Trophoblast cell (in vitro differentiated cells and primary cell): ENCODE results near the gene PANX3.
"Not testable (repeated sequence)": the region's sequence is repeated elsewhere in the genome, so short reads cannot be mapped to it uniquely, and the experiment has no call there.

Source experiments
- DNase-seq, 2 donors: peaks; one replicate each; pipeline ENCODE4 v3.0.0-alpha.2; 2016
- H2AFZ ChIP-seq: 2 replicates; pipeline ENCODE4 v1.6.1; 2013; ENCODE audit warnings: low read length, moderate library complexity, mild to moderate bottlenecking; ENCODE audit not compliant: insufficient read depth, poor library complexity
- H2AK5ac ChIP-seq: 2 replicates; pipeline ENCODE4 v1.6.1; 2013; ENCODE audit warnings: mild to moderate bottlenecking, low read length
- H2BK120ac ChIP-seq: 2 replicates; pipeline ENCODE4 v1.6.1; 2013; ENCODE audit warnings: low read length, mild to moderate bottlenecking, moderate library complexity; ENCODE audit not compliant: insufficient read depth, poor library complexity
- H2BK12ac ChIP-seq: 2 replicates; pipeline ENCODE4 v1.6.1; 2013; ENCODE audit warnings: mild to moderate bottlenecking, low read length, moderate library complexity
- H2BK5ac ChIP-seq: 2 replicates; pipeline ENCODE4 v1.6.1; 2013; ENCODE audit warnings: low read length, low read depth, moderate library complexity, mild to moderate bottlenecking; ENCODE audit not compliant: poor library complexity
- H3K14ac ChIP-seq: 2 replicates; pipeline ENCODE4 v1.6.1; 2013; ENCODE audit warnings: mild to moderate bottlenecking, low read length
- H3K18ac ChIP-seq: 2 replicates; pipeline ENCODE4 v1.6.1; 2013; ENCODE audit warnings: mild to moderate bottlenecking, low read length
- H3K23ac ChIP-seq: 2 replicates; pipeline ENCODE4 v1.6.1; 2013; ENCODE audit warnings: low read length
- H3K27ac ChIP-seq: 2 replicates; pipeline ENCODE4 v1.5.1; 2013; ENCODE audit warnings: low read depth, mild to moderate bottlenecking, inconsistent platforms, low read length, moderate library complexity
- H3K27me3 ChIP-seq: 2 replicates; pipeline ENCODE4 v1.6.1; 2013; ENCODE audit warnings: inconsistent platforms, mild to moderate bottlenecking, low read length, moderate library complexity; ENCODE audit not compliant: insufficient read depth
- H3K36me3 ChIP-seq, 2 experiments: 1 replicate in 1 of 2; 2 replicates in 1 of 2; pipeline ENCODE4 v1.6.1; 2013; ENCODE audit warnings: low read length in 2 of 2, mild to moderate bottlenecking in 2 of 2, moderate library complexity in 1 of 2; ENCODE audit not compliant: insufficient read depth in 2 of 2, control insufficient read depth in 1 of 2
- H3K4ac ChIP-seq: 2 replicates; pipeline ENCODE4 v1.6.1; 2013; ENCODE audit warnings: low read depth, mild to moderate bottlenecking, low read length, moderate library complexity
- H3K4me1 ChIP-seq, 2 experiments: 1 replicate in 1 of 2; 2 replicates in 1 of 2; pipeline ENCODE4 v1.6.1; 2013; ENCODE audit warnings: low read length in 2 of 2, mild to moderate bottlenecking in 2 of 2, moderate library complexity in 1 of 2; ENCODE audit not compliant: insufficient read depth in 2 of 2, control insufficient read depth in 1 of 2
- H3K4me2 ChIP-seq: 2 replicates; pipeline ENCODE4 v1.6.1; 2013; ENCODE audit warnings: inconsistent platforms, mild to moderate bottlenecking, low read length, moderate library complexity
- H3K4me3 ChIP-seq: 2 replicates; pipeline ENCODE4 v1.5.1; 2013; ENCODE audit warnings: mild to moderate bottlenecking, low read depth, low read length, inconsistent platforms
- H3K79me1 ChIP-seq: one replicate; pipeline ENCODE4 v1.6.1; 2013; ENCODE audit warnings: low read length
- H3K79me2 ChIP-seq: 2 replicates; pipeline ENCODE4 v1.6.1; 2013; ENCODE audit warnings: low read length, mild to moderate bottlenecking; ENCODE audit not compliant: control insufficient read depth, insufficient read depth, poor library complexity
- H3K9ac ChIP-seq: 2 replicates; pipeline ENCODE4 v1.6.1; 2013; ENCODE audit warnings: mild to moderate bottlenecking, low read length
- H3K9me3 ChIP-seq: 2 replicates; pipeline ENCODE4 v1.6.1; 2013; ENCODE audit warnings: low read depth, mild to moderate bottlenecking, control low read depth, inconsistent platforms, low read length; ENCODE audit not compliant: insufficient read depth
- H4K12ac ChIP-seq: 2 replicates; pipeline ENCODE4 v1.6.1; 2013; ENCODE audit warnings: low read depth, mild to moderate bottlenecking, low read length, moderate library complexity
- H4K8ac ChIP-seq: 2 replicates; pipeline ENCODE4 v1.6.1; 2013; ENCODE audit warnings: low read depth, mild to moderate bottlenecking, low read length, moderate library complexity
- H4K91ac ChIP-seq: one replicate; pipeline ENCODE4 v1.6.1; 2013; ENCODE audit warnings: low read depth, mild to moderate bottlenecking, low read length, moderate library complexity
- WGBS: extraction: QIAGEN DNeasy Blood & Tissue Kit; methylation state at CpG from one replicate; pipeline ENCODE4 v1.1.7; 2013; ENCODE audit warnings: missing lambda C conversion rate; ENCODE audit not compliant: insufficient read length, insufficient coverage; ENCODE audit errors: extremely low coverage; 5-methylcytosine and 5-hydroxymethylcytosine counted together

Gene PANX3

GRCh38 chr11:124602723-124603122, 8.5 kb upstream of the PANX3 start:
- H4K91ac ChIP-seq, H3K14ac ChIP-seq, H4K12ac ChIP-seq, H3K79me1 ChIP-seq, H2BK5ac ChIP-seq, DNase-seq, H3K4me2 ChIP-seq, H3K79me2 ChIP-seq, H3K27me3 ChIP-seq, H3K27ac ChIP-seq, H2BK12ac ChIP-seq, H3K4me3 ChIP-seq, H2AFZ ChIP-seq, H3K4ac ChIP-seq, H4K8ac ChIP-seq, H2BK120ac ChIP-seq, H2AK5ac ChIP-seq, H3K9ac ChIP-seq, H3K23ac ChIP-seq, H3K4me1 ChIP-seq, H3K9me3 ChIP-seq, H3K18ac ChIP-seq, H3K36me3 ChIP-seq: not testable (repeated sequence)
- no CpG with 5 or more reads among the region's 3 CpGs for WGBS

GRCh38 chr11:124605719-124606118, 5.5 kb upstream of the PANX3 start:
- no peak overlapping the region for H3K18ac ChIP-seq
- no peak overlapping the region for H3K4me3 ChIP-seq
- no peaks in the 10 kb centered on the region for H3K27me3 ChIP-seq
- no peak overlapping the region for H3K14ac ChIP-seq
- H4K8ac ChIP-seq = no peak overlapping the region
- no peaks in the 10 kb centered on the region for H3K79me2 ChIP-seq
- no peak overlapping the region for H2AK5ac ChIP-seq
- no peak overlapping the region for H3K4ac ChIP-seq
- no peak overlapping the region for H2BK5ac ChIP-seq
- no peak overlapping the region for H2BK12ac ChIP-seq
- no peak overlapping the region for H3K27ac ChIP-seq
- H3K4me1 ChIP-seq = no peaks in the 10 kb centered on the region
- no peak overlapping the region for H3K9ac ChIP-seq
- no peaks in the 10 kb centered on the region for H3K36me3 ChIP-seq
- H3K9me3 ChIP-seq = no peaks in the 10 kb centered on the region
- H3K23ac ChIP-seq = no peak overlapping the region
- no peak overlapping the region for H2BK120ac ChIP-seq
- WGBS = no CpG with 5 or more reads among the region's 3 CpGs
- no peak overlapping the region for H4K91ac ChIP-seq
- H2AFZ ChIP-seq = no peak overlapping the region
- peak in 1 of 2 donors; percentile 18 for DNase-seq
- H4K12ac ChIP-seq = no peak overlapping the region
- H3K79me1 ChIP-seq = no peaks in the 10 kb centered on the region
- no peak overlapping the region for H3K4me2 ChIP-seq

- Histone ChIP-seq H3K27me3 (no peaks in the 10 kb centered on the region), H3K27ac (no peak overlapping the region), H2AK5ac (no peak overlapping the region), H3K18ac (no peak overlapping the region), H2AFZ (no peak overlapping the region), H2BK5ac (no peak overlapping the region), H3K14ac (no peak overlapping the region), H3K79me1 (no peaks in the 10 kb centered on the region), H3K9ac (no peak overlapping the region), H4K91ac (no peak overlapping the region), H3K36me3 (no peaks in the 10 kb centered on the region), H3K4me1 (no peaks in the 10 kb centered on the region), H2BK120ac (no peak overlapping the region), H3K79me2 (no peaks in the 10 kb centered on the region), H4K8ac (no peak overlapping the region), H3K4me2 (no peak overlapping the region), H2BK12ac (no peak overlapping the region), H4K12ac (no peak overlapping the region), H3K4ac (no peak overlapping the region), H3K4me3 (no peak overlapping the region), H3K9me3 (no peaks in the 10 kb centered on the region), H3K23ac (no peak overlapping the region)
- DNase-seq = no peak
Observed at GRCh38 chr11:124608147-124608546, 3.1 kb upstream of the PANX3 start.

- Histone ChIP-seq H3K79me1 (no peaks in the 10 kb centered on the region), H3K4me3 (no peak overlapping the region), H2BK5ac (no peak overlapping the region), H2AK5ac (no peak overlapping the region), H3K79me2 (no peaks in the 10 kb centered on the region), H3K23ac (no peak overlapping the region), H3K27me3 (no peaks in the 10 kb centered on the region), H3K4ac (no peak overlapping the region), H2BK12ac (no peak overlapping the region), H3K18ac (no peak overlapping the region), H2AFZ (no peak overlapping the region), H3K4me1 (no peaks in the 10 kb centered on the region), H3K9ac (no peak overlapping the region), H3K36me3 (no peaks in the 10 kb centered on the region), H4K91ac (no peak overlapping the region), H3K14ac (no peak overlapping the region), H2BK120ac (no peak overlapping the region), H4K12ac (no peak overlapping the region), H3K4me2 (no peak overlapping the region), H4K8ac (no peak overlapping the region), H3K9me3 (no peaks in the 10 kb centered on the region), H3K27ac (no peak overlapping the region)
- WGBS = no CpG with 5 or more reads among the region's 2 CpGs
- DNase-seq = no peak
Observed at GRCh38 chr11:124610295-124610694, 933 bp upstream of the PANX3 start.
